Activated naive CD8-positive, alpha-beta T cell treated with anti-CD3 and anti-CD28 coated beads for 36 hours (primary cell): ENCODE results near the gene XYLB. TPM values are rescaled to one million over a fixed set of nuclear protein-coding genes. Genes with fewer than 3 reads are reported as not detected.

Source experiments
- DNase-seq: peaks from one replicate; pipeline ENCODE4 v3.0.0; 2021
- H3K27ac Mint-ChIP-seq: one replicate; pipeline ENCODE4 v1.8.0; 2022; ENCODE audit warnings: mild to moderate bottlenecking, moderate library complexity, mixed read lengths
- H3K27me3 Mint-ChIP-seq: one replicate; pipeline ENCODE4 v1.8.0; 2022; ENCODE audit warnings: mild to moderate bottlenecking, mixed read lengths
- H3K36me3 Mint-ChIP-seq: one replicate; pipeline ENCODE4 v1.8.0; 2021; ENCODE audit warnings: mild to moderate bottlenecking, mixed read lengths
- H3K4me1 Mint-ChIP-seq: one replicate; pipeline ENCODE4 v1.8.0; 2021; ENCODE audit warnings: mixed read lengths
- H3K4me3 Mint-ChIP-seq: one replicate; pipeline ENCODE4 v1.8.0; 2022; ENCODE audit warnings: mild to moderate bottlenecking, moderate library complexity, mixed read lengths
- H3K9me3 Mint-ChIP-seq: one replicate; pipeline ENCODE4 v1.8.0; 2022; ENCODE audit warnings: mixed read lengths
- total RNA-seq, 2 experiments: library from RNA; stranded (reverse); gene quantifications; one replicate each; pipeline ENCODE4 v1.2.3, GENCODE V29; 2021

Gene XYLB
- total RNA-seq, 2 experiments from 2014 or later, result 6.0 to 6.9 TPM

DNA sequence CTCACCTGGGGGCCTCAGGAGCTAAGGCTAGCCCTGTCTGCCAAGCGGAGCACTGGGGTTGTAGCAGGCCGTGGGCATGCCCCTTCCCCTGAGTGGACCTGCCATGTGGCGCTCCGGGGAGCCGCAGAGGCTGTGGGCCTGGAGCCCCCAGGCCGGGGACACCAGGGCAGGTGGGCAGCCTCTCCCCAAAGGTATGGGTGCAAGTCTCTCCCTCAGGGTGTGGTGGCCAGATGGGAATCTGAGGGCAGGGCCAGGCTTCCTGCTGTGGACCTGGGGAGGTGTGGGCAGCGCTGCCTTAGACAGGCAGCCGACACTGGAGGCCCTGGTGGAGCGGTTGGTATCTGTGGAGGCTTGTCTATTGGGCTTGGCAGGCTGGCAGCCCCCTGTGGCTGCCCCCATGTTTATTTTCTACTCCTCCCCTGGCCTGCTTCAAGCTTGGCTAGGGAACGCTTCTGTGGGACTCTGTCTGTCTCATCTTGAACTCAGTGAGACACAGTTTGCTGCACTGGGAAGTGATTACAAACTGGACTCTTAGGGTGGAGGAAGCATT lies 113.0 kb downstream of the XYLB start:
- no peaks in the 10 kb centered on the region for H3K9me3 Mint-ChIP-seq
- no peak overlapping the region for H3K4me3 Mint-ChIP-seq
- H3K4me1 Mint-ChIP-seq, result peaks cover 17% of the 10 kb centered on the region
- H3K36me3 Mint-ChIP-seq, result no peaks in the 10 kb centered on the region
- no peak for DNase-seq
- H3K27ac Mint-ChIP-seq, result no peak overlapping the region
- H3K27me3 Mint-ChIP-seq, result no peaks in the 10 kb centered on the region

DNA sequence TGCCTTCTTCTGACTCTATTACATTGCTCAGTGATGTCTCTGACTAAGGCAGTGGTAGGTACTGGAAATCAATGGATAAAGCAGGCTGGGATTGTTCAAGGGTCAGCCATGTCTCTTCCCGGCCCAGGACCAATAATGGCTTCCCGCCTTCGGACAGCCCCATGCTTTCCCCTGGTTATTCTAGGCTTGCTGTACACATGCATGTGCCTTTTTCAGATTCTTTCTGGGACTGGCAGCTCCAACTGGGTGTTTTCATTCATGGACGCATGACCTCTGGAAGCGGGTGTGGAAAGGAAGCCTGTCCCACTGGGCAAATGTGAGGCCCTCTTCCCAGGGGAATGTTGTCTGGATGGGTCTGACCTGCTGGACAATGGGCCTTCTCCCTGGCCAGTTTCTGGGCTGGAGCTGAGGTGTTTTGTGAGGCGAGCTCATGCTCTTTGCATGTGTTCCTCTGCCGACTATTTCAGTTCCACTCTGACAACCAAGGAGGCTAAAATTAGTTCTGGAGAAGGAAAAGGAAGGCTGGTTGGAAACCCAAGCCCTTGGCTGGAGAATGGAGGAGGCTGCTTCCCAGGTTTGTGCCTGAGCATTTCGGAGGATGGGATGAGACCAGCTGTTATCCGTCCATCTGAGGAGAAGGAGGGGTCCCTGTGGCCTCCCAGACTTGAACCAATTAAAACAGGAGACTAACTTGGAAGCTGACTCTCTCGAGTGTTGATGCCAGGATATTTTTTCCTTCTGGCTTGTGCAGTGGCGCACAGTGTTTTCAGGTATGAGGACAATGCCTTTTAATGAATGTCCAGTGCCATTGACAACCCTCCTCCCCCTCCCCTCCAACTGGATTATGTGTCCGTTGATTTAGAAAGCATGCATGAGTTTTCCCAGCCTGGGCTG lies 114.0 kb downstream of the XYLB start:
- H3K4me3 Mint-ChIP-seq, result no peak overlapping the region
- no peaks in the 10 kb centered on the region for H3K27me3 Mint-ChIP-seq
- H3K4me1 Mint-ChIP-seq, result peaks cover 16% of the 10 kb centered on the region
- peaks cover 4% of the 10 kb centered on the region for H3K36me3 Mint-ChIP-seq
- peaks cover 3% of the 10 kb centered on the region for H3K9me3 Mint-ChIP-seq
- no peak for DNase-seq
- no peak overlapping the region for H3K27ac Mint-ChIP-seq

Other genes with a start within 250 kb of the XYLB start
- 10 to 100 TPM; 69.0 to 70.2 TPM for gene ACAA1, start 209.7 kb upstream of the XYLB start, total RNA-seq
- gene MYD88, start 208.1 kb upstream of the XYLB start, total RNA-seq, result 10 to 100 TPM; 46.2 to 48.0 TPM
- gene OXSR1, start 181.2 kb upstream of the XYLB start, total RNA-seq, result 10 to 100 TPM; 57.3 to 59.9 TPM
- gene SLC22A13, start 81.0 kb upstream of the XYLB start, total RNA-seq, result under 1 TPM; 0.24 to 0.27 TPM
- not detected for gene SLC22A14, start 64.5 kb upstream of the XYLB start, total RNA-seq
- gene ACVR2B, start 107.1 kb downstream of the XYLB start, total RNA-seq, result 1 to 10 TPM; 4.3 to 5.1 TPM
- 10 to 100 TPM; 16.8 to 21.7 TPM for gene EXOG, start 149.6 kb downstream of the XYLB start, total RNA-seq